HG03571 (cell line): ENCODE measurements around the gene FRAS1.
"Not testable (repeated sequence)": the region's sequence is repeated elsewhere in the genome, so short reads cannot be mapped to it uniquely, and the experiment has no call there.

Experiments used
- ATAC-seq: cut with Tn5 transposase; IDR thresholded peaks from one replicate; pipeline ENCODE4 v1.9.1; 2021; ENCODE audit not compliant: unreplicated experiment

FRAS1 gene

DNA sequence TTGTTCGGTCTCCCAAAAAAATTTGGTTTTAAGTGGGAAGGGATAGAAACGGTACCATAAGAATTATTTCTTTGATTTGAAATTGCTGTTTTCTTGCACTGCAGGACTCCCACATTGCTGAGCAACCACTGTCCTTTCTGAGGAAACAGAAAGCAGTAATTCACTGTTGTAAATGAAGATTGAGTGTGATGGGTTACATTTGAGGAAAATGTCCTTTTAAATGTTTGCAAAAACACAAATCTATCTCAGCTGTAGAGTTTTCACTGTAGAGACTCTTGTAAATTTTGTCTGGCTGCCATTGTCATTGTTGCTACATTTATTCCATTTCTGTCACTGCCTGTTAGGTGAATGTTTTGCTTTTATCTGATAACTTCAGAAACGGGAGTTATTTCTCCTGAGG is 105.2 kb downstream of the FRAS1 start:
- no peak for ATAC-seq

GRCh38 chr4:78162821-78163220 is 105.7 kb downstream of the FRAS1 start:
- ATAC-seq = no peak

DNA sequence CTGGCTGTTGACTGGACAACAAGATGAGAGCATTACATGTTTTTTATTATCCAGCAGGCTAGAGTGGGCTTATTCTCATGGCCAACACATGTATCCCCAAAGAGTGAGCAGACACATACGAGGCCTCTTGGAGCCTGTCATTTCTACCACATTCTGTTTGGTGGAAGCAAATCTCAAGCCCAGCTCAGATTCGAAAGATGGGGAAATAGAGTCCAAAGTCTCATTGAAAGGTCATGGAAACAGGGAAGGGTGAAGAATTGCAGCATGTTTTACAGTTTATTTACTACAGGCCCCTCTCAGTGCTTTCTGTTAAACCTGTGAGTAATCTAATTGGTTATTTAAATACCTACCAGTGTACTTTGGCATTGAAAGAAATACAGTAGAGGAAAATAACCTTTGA is 108.6 kb downstream of the FRAS1 start:
- no peak for ATAC-seq

DNA sequence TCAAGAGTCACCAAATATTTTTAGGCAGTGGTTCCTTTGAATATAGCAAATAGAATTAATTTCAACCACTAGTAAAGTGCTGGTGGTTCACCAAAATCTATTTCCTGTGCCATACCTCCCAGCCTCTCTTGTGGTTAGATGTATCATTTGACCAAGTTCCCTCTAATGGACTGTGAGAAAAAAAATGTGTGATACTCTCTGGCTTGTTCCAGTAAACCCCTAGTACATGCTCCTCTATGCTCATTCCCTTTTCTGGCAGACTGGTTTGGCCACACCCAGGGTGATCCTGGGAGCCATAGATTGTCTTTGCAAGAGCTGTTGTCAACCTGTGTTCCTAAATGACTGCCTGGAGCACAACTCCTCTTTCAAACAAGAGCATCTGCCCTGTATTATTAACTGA is 109.5 kb downstream of the FRAS1 start:
- ATAC-seq = no peak

DNA sequence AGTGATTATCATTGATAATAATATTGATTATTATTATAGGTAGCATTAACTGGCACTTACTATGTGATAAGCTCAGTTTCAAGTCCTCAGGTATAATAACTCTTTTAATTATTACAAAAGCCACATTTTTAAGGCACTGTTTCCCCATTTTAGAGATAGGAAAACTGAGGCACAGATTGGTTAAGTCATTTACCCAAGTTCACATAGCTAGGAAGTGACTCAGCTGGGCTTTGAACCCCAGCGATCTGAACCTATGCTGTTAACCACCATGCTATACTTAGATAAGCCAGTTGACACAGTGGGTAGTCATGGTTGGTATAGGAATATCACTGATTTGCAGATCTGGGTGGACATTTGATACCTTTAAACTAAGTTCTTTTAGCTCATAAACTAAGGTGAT is 110.4 kb downstream of the FRAS1 start:
- no peak for ATAC-seq

GRCh38 chr4:78168029-78168428 is 110.9 kb downstream of the FRAS1 start:
- no peak for ATAC-seq

- ATAC-seq = no peak
Measured at GRCh38 chr4:78169728-78170127, 112.6 kb downstream of the FRAS1 start.

- ATAC-seq = no peak
Measured at GRCh38 chr4:78171482-78171881, 114.4 kb downstream of the FRAS1 start.

DNA sequence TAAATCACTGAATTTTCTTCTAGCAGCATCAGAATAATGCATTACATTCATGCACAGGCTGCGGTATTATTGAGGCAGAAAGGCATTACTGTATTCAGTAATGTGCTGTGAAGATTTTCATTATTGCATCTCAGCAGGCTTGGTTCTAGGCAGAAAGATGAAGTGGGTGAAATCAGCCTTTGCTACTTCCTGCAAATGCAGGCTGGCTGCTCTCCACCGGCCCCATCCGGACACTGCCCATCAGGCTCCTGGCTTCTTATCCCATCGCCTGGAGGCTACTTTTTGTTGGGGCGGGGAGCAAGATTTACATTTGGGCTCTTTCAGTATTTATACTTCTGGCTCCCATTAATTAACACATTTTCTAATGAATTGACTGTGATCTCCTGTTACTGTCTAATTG is 117.8 kb downstream of the FRAS1 start:
- no peak for ATAC-seq

GRCh38 chr4:78179196-78179595 is 122.1 kb downstream of the FRAS1 start:
- no peak for ATAC-seq

GRCh38 chr4:78181681-78182234 is 124.6 kb downstream of the FRAS1 start:
- ATAC-seq = not testable (repeated sequence)

DNA sequence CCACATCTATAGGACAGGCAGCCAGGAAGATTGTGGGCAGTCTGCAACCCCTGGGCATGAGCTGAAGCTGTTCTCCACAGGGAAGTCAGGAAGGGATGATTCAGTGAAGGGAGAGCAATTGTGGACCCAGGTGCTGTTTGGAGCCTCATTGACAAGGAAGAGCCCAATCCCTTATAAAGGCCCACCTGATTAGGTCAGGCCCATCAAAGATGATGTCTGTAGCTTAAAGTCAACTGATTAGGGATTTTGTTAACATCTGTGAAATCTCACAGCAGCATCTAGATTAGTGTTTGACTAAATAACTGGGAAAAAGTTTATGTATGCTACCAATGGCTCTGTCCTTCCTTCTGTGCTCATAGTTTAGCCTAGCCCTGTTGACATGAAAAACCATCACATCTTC is 127.5 kb downstream of the FRAS1 start:
- ATAC-seq = no peak

- no peak for ATAC-seq
Measured at GRCh38 chr4:78185117-78185516, 128.0 kb downstream of the FRAS1 start.

DNA sequence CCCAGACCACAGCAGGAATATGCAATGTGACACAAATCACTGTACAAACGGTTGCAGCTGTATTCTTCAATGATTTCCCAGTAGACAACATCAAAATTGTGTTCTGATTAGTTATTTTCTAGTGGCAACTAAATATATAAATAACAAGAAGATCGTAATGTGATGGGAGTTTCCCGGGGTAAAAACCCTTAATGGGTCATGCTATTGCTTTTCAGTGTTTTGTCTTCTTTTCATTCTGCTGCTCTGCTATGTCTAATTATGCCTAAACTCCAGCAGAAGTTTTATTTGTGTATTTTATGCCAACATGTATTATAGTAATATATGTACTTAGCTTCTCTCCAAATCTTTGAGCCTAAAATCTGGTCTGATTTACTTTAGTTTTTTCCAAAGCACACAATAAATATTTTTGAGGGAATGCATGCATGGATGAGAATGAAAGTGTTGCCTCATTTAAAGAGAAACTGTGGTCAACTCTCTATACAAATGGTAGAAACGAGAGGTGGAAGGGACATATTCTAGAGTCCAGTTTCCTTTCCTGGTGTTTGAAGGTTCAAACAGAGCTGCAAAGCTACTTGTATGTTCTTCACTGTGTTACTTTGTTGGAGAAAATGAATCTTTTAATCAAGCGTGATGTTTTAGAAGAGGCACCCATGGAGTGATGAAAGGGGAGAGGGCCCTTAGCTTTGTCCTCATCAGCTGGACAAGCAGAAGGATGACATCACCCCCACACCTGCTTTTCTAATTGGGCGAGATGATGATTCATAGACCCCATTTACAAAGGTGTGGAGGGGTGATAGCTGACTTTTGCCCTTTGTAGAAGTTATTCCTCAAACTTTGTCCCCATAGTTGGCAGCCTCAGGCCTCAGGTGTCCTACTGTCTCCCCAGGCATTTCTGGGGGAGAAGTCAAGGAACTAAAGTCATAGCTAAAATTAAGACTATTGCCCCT is 129.7 kb downstream of the FRAS1 start:
- ATAC-seq = no peak

- no peak for ATAC-seq
Measured at GRCh38 chr4:78190068-78190467, 132.9 kb downstream of the FRAS1 start.

DNA sequence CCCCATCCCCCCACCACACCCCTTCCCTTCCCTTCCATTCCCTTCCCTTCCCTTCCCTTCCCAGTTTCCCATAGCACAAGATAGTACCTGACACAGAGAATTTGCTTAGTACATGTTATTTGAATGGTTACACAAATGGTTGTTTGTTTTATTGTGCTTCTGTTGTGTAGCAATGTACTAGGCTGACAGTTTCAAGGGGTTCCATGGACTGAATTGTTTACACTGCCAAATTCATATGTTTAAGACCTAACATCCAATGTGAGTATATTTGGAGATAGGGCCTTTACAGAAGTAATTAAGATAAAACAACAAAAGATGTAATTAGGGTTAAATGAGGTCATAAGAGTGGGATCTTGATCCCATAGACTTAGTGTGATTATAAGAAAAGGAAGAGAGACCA is 133.5 kb downstream of the FRAS1 start:
- ATAC-seq = no peak

GRCh38 chr4:78197947-78198346 is 140.8 kb downstream of the FRAS1 start:
- ATAC-seq = no peak

DNA sequence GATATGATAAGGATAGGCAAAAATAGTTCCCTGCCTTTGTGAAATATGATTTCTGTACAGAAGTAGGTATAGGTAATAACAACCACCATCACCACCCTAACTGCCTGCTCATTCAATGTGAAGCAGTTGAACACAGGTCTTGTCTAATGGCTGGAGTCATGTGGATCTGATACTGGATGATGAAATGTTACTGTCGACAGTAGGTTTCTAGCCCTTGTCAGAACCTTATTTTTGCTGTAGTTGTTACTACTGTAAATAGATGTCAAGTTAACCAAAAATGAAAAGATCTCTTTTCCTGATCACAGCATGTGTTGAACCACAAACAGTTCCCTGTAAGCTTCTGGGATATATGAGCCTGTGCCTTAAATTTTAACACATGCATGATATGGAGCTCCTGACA is 142.9 kb downstream of the FRAS1 start:
- no peak for ATAC-seq

GRCh38 chr4:78200949-78201348 is 143.8 kb downstream of the FRAS1 start:
- ATAC-seq = no peak

GRCh38 chr4:78204176-78204575 is 147.1 kb downstream of the FRAS1 start:
- no peak for ATAC-seq

- ATAC-seq = no peak
Measured at GRCh38 chr4:78205591-78205990, 148.5 kb downstream of the FRAS1 start.

DNA sequence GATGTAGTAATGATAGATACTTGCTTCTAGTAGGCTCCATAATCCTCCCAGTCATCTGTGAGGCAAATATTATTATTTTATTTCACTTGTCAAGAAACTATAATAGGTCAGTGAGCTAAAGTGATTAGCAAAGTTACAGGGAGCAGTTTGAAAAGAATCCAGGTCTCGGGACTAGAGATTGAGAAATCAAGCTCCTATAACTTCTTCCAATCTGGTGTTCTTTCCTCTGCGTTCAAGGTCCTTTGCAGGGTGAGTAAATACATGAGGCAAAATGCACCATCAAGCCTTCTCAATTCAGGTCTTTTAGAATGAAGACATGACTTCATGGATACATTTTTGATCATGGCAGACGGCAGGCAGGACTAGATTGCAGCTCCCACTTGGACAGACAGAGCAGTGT is 150.4 kb downstream of the FRAS1 start:
- ATAC-seq = no peak

GRCh38 chr4:78207951-78208350 is 150.8 kb downstream of the FRAS1 start:
- ATAC-seq = no peak
